SU-DHL-6 (cell line): ENCODE data around the gene FIGLA.

Source experiments
- EZH2phosphoT487 ChIP-seq: fragments of 200-600 bp; sonication (generic), shearing (Covaris generic); conservative IDR thresholded peaks from 2 replicates; pipeline ENCODE4 v1.6.1; 2018; ENCODE audit warnings: mild to moderate bottlenecking, antibody characterized with exemption, low read length, moderate library complexity, mixed read lengths
- TF ChIP-seq, protein P1 (sequence below): fragments of 200-600 bp; sonication (generic); IDR thresholded peaks from one replicate; pipeline ENCODE4 v1.5.1; 2017; ENCODE audit warnings: antibody characterized with exemption, mild to moderate bottlenecking, low read length, moderate library complexity; ENCODE audit not compliant: insufficient read depth, poor library complexity, severe bottlenecking

DNA sequence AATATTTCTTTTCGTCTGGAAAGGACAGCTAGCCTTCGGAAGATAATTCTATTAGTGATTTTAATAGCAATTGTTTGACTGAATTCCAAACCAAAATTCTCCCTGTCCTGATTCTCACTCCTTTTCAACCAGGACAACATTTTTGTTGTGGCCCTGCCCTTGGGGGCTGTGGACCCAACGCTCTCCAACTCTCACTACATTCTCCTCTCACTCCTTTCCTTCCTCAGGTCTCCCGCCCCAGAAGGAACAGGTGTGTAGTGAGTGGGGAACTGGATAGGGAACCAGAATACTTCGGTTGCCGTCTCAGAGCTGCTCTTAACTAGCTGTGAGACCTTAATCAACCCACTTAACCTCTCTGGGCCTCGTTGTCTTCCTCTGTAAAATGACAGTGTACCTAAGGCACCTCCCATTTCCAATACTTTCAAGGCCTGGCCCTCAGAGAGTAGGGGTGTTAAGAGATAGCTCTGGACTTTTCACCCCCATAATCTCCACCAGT lies 21.8 kb downstream of the FIGLA start:
- TF ChIP-seq, protein P1, sequence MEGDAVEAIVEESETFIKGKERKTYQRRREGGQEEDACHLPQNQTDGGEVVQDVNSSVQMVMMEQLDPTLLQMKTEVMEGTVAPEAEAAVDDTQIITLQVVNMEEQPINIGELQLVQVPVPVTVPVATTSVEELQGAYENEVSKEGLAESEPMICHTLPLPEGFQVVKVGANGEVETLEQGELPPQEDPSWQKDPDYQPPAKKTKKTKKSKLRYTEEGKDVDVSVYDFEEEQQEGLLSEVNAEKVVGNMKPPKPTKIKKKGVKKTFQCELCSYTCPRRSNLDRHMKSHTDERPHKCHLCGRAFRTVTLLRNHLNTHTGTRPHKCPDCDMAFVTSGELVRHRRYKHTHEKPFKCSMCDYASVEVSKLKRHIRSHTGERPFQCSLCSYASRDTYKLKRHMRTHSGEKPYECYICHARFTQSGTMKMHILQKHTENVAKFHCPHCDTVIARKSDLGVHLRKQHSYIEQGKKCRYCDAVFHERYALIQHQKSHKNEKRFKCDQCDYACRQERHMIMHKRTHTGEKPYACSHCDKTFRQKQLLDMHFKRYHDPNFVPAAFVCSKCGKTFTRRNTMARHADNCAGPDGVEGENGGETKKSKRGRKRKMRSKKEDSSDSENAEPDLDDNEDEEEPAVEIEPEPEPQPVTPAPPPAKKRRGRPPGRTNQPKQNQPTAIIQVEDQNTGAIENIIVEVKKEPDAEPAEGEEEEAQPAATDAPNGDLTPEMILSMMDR = no peak
- no peak for TF ChIP-seq EZH2phosphoT487
